Measurements from ENCODE around the gene TNF.

The TNF gene

GRCh38 chr6:31620586-31621319, 45.4 kb downstream of the TNF start, which contains the start of gene PRRC2A (continued):
- TF ChIP-seq ZNF138 (tag by site-specific recombination; IDR thresholded peaks at IDR 0.05; ENCODE audit: borderline replicate concordance) (no peak), ZNF391 (tag by site-specific recombination; IDR thresholded peaks at IDR 0.05; ENCODE audit: borderline replicate concordance, low read depth) (peak; percentile 89; the same call in 1 of the 2 replicates), YY2 (tag by site-specific recombination; IDR thresholded peaks at IDR 0.05) (peak; percentile 98), SETDB1 (IDR thresholded peaks at IDR 0.05; ENCODE audit: insufficient read length, low read length) (no peak), ZIC2 (tag by site-specific recombination; IDR thresholded peaks at IDR 0.05) (peak; percentile 68), BCL6B (tag by site-specific recombination; IDR thresholded peaks at IDR 0.05) (no peak), ZBTB17 (tag by site-specific recombination; IDR thresholded peaks at IDR 0.05) (no peak), ZNF148 (tag by site-specific recombination; IDR thresholded peaks at IDR 0.05; ENCODE audit: borderline replicate concordance) (no peak), ZBTB21 (tag by site-specific recombination; IDR thresholded peaks at IDR 0.05) (no peak; the same call in 1 of the 2 replicates), ZNF335 (tag by site-specific recombination; conservative IDR thresholded peaks at IDR 0.05) (no peak; the same call in 1 of the 2 replicates), ZNF366 (tag by site-specific recombination; conservative IDR thresholded peaks at IDR 0.05) (no peak), ZNF416 (tag by site-specific recombination; IDR thresholded peaks at IDR 0.05) (no peak), ZBTB8A (tag by site-specific recombination; IDR thresholded peaks at IDR 0.05) (peak; percentile 94), ZNF311 (tag by site-specific recombination; IDR thresholded peaks at IDR 0.05; ENCODE audit: borderline replicate concordance) (no peak), ELK4 (IDR thresholded peaks at IDR 0.05; ENCODE audit: borderline replicate concordance, low read depth, low read length) (no peak), ZNF513 (tag by site-specific recombination; IDR thresholded peaks at IDR 0.05) (peak; percentile 45), ZNF239 (tag by site-specific recombination; IDR thresholded peaks at IDR 0.05) (0 out of 2 replicates have a peak, but pooled peaks have one; percentile 37), ZNF701 (tag by site-specific recombination; IDR thresholded peaks at IDR 0.05) (no peak), HOXD13 (CRISPR knock-in tag; IDR thresholded peaks at IDR 0.05; ENCODE audit: borderline replicate concordance) (no peak), ZNF776 (tag by site-specific recombination; IDR thresholded peaks at IDR 0.05; ENCODE audit: borderline replicate concordance) (no peak), ZNF174 (tag by site-specific recombination; IDR thresholded peaks at IDR 0.05) (no peak), ZNF24 (tag by site-specific recombination; IDR thresholded peaks at IDR 0.05) (0 out of 2 replicates have a peak, but pooled peaks have one; percentile 61), ZNF175 (tag by site-specific recombination; IDR thresholded peaks at IDR 0.05) (no peak), GLI2 (tag by site-specific recombination; IDR thresholded peaks at IDR 0.05; ENCODE audit: borderline replicate concordance, low read depth) (no peak), ZNF548 (tag by site-specific recombination; IDR thresholded peaks at IDR 0.05) (0 out of 2 replicates have a peak, but pooled peaks have one; percentile 34), ZEB2 (tag by site-specific recombination; IDR thresholded peaks at IDR 0.05) (peak; percentile 87), ZNF354C (tag by site-specific recombination; IDR thresholded peaks at IDR 0.05; ENCODE audit: borderline replicate concordance, low read depth) (no peak), KLF17 (tag by site-specific recombination; IDR thresholded peaks at IDR 0.05) (peak; percentile 96), ZNF654 (tag by site-specific recombination; IDR thresholded peaks at IDR 0.05; ENCODE audit: low read depth) (no peak), ZBTB26 (tag by site-specific recombination; optimal IDR thresholded peaks at IDR 0.05) (peak; percentile 71), ZNF76 (tag by site-specific recombination; IDR thresholded peaks at IDR 0.05; ENCODE audit: borderline replicate concordance, low read depth) (peak; percentile 64; the same call in 1 of the 2 replicates)
